ENCODE results near the gene HAUS8.
"Not testable (repeated sequence)": the region's sequence is repeated elsewhere in the genome, so short reads cannot be mapped to it uniquely, and the experiment has no call there.

The HAUS8 gene, protein sequence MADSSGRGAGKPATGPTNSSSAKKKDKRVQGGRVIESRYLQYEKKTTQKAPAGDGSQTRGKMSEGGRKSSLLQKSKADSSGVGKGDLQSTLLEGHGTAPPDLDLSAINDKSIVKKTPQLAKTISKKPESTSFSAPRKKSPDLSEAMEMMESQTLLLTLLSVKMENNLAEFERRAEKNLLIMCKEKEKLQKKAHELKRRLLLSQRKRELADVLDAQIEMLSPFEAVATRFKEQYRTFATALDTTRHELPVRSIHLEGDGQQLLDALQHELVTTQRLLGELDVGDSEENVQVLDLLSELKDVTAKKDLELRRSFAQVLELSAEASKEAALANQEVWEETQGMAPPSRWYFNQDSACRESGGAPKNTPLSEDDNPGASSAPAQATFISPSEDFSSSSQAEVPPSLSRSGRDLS

DNA sequence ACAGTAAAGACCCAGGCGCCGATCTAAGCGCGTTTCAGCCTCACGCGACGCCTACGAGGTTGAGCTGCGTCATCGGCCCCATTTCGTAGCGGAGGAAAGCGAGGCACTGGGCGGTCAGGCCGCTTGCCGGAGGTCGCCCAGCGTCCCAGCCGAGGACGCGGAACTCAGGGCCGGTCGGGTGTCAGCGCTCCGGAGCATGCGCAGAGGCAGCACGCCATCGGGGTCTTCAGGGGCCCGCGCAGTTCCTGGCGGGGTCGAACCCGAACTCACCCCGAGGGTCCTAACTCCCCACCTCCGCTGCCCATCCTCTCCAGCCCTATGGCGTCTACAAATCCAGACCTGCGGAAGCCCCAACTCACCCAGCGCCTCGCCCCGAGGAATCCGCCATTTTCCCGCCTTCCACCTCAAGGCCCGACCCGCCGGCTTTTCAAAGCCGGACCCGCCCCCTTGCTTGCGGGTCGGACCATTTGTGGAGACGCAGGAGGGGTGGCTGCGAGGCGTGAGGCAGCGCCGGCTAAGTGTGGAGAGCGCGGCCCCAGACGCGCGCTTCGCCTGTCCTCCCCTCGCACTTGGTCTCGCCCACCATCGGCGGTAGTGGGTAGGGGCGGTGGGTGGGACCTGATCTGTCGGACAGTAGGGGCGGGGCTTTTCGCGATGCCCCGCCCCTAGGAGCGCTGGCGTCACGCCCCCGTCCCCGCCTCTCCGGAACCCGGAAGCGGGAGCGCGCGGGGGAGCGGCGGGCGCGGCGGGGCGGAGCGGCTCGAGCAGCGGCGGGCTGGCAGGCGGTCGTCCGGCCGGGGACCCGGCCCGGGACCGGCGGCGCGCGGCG, at the start of gene HAUS8, which contains the start of gene MYO9B:
Gene HAUS8, minus strand, starts transcription at position 418 of the 829 bp plus-strand sequence. Its CDS starts 30 bp downstream, at position 388.
Gene MYO9B, plus strand, starts transcription at position 743 of the 829 bp plus-strand sequence. CDS start 25,941 bp downstream, outside the sequence.
- peak; percentile 99 to 100 for DNase-seq

DNA sequence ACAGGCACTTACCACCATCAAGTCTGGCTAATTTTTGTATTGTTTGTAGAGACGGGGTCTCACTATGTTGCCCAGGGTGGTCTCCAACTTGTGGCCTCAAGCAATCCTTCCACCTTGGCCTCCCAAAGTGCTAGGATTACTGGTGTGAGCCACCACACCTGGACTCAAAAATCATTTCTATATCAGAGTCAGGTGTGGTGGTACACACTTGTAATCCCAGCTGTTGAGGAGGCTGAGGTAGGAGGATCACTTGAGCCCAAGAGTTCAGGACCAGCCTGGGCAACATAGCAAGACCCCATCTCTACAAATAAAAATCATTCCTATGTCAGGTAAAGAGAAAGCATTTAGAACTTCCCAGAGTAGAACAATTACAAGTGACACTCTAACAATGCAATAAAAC, 48.8 kb upstream of the HAUS8 start:
- no peak for DNase-seq

DNA sequence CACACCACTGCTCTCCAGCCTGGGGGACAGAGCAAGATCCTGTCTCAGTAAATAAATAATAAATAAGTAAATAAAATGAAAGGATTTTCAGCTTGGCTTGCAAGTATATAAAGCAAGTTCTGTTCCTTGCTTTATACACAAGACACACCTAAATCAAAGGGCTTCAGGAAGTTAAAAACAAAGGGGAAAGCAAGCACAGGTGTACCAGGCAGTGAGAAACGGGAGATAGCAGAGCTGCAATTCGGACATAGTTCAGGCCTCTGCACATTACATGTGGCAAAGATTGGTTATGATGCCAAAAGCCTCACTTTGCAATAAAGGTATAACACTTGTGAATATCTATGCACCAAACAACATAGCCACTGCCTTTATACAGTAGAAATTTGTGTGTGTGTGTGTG, 47.8 kb upstream of the HAUS8 start:
- no peak for DNase-seq

DNA sequence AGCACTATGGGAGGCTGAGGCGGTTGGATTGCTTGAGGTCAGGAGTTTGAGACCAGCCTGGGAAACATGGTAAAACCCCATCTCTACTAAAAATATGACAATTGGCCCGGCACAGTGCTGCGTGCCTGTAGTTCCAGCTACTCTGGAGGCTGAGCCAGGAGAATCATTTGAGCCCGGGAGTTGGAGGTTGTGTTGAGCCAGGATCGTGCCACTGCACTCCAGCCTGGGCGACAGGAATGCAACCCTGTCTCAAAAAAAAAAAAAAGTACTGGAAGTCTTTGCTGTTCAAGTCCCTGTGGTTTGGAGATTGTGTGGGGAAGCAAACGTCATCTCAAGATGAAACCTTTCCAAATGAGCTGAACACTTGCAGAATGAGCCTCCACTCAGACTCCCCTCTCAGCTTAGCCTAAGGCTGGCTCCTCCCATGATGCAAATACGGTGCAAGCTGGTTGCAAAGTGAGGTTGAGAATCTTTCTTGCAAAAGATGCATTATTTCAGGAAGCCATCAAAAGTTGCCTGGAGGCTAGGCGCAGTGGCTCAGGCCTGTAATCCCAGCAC, 46.6 kb upstream of the HAUS8 start:
- peak in 1 of 2 donors; percentile 12 for DNase-seq

DNA sequence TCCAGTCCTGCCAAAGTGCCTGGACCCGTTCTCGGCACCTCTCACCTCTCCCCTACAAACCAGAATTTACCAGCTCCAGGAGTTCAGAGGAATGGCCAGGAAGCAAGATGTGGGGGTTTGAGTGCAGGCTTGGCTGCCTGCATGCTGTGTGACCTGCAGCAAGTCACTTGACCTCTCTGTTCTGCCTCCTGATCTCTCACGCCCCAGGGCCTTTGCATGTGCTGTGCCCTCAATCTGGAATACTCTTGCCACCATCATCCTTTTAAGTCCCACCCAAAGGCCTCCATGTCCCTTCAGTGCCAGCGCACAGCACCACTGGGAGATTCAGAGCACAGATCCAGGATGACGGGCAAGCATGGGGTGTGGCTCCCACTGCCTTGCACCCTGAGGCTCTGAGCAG, 43.7 kb upstream of the HAUS8 start:
- no peak for DNase-seq

DNA sequence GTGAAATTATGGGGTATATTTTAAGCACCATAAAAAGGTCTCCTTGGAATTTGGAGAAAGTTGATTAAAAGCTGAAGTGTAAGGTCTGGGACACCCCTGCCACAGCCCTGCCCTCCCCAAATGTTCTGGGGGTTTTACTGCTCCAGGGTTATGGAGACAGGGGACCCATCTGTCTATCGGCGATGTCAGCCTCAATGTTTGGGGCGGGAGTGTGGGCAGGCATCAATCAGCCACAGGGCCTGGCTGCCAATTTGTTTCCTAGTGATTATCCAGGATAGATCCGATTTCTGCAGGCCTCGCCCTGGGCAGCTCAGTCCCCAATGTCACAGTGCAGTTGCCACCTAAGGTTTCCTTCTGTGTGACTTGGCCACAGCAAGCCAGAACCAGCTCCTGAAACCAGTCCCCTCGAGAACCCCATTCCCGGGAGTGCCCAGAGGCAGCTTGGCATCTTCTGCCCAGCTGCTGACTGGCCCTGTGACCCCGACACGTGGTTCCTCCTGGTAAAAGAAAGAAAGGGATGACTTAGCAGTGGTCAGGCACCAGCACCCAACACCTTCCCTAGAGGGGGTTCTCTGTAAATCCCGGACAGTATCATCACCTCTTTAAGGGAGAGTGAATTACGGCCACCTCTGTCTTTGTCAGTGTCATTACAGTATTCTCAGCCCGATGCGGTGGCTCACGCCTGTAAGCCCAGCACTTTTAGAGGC, 41.9 kb upstream of the HAUS8 start:
- DNase-seq, result no peak

DNA sequence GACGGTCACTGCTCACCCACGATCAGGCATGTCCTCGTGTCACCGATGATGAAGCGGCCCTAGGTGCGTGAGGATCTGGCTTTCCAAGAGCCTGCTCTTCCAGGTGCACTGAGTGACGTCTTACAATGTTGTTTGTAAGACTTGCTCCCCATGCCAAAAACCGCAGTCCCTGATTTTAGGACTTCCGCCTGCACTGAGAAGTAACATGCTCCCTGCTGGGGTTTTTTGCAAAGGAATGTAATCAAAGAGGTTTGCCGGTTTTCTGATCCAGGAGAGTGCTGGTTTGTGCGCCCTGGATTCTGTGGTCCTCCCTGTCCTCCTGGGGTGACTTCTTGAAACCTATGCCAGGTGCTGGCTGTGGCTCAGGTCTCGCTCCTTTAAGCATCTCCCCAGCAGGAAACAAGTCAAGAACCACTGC, 39.2 kb upstream of the HAUS8 start:
- DNase-seq, result no peak

DNA sequence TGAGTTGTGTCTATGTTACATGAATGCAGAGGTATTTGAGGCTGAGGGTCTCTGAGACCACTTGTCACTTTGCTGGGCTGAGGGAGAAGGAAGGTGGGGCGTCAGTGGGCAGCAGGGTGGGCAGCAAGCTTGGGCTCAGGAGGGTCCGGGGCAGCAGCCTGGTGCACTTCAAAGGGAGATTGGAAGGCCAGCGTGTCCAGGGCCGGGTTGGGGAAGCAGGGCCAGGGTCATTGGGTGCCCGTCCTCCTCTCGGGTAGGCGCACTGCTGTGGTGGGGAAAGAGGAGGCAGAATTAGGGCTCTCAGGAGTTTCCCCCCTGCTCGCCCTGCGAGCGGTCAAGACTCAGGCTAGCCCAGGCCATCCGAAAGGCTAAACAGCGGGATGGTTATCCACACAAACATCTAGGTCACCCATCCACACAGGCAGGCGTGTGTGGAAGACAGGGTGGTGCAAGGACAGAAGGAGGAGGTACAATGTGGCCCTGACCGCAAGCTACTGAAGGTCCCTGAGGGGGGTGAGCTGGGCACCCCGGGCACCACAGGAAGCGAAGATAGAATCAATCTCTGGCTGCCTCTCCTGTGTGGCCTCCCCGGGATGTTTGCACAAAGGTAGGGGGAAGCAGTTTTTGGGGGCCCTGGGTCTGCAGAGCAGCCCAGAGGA, 38.0 kb upstream of the HAUS8 start:
- DNase-seq, result no peak

DNA sequence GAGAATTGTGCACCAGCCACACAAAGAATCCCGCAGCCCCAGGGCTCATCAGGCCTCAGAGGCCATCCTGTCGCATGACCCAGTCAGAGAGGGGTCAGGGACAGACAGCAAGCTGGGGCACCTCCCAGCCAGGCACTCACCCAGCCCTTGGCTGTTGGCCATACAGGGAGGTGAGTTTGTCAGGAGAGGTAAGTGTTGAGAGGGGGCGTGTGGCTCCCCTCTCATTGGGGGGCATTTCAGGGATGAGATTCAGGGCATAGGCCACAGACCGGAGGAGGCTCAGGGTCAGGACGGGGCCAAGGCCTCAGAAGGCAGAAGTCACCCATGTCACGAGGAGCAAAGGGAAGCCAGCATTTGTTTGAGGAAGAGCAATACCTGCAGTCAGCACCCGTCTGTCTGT, 37.4 kb upstream of the HAUS8 start:
- DNase-seq, result peak; percentile 58 to 59

DNA sequence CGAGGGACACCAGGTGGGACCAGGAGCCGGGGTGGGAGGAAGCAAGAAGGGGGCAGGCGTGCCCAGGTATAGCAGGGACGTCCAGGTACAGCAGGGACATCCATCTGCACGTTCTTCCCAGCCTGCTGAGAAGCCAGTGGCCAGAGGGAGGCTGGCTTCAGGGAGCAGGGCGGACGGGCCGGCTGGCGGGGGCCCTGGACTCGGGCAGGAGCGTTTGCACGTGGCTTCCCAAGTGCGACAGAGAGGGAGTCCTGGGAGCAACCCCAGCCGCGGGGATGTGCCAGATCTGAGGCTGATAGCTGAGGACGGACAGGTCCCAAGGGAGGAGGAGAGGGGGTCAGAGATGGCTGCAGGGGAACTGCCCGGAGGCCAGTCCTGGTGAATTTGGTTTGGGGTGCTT, 37.0 kb upstream of the HAUS8 start:
- DNase-seq, result no peak

DNA sequence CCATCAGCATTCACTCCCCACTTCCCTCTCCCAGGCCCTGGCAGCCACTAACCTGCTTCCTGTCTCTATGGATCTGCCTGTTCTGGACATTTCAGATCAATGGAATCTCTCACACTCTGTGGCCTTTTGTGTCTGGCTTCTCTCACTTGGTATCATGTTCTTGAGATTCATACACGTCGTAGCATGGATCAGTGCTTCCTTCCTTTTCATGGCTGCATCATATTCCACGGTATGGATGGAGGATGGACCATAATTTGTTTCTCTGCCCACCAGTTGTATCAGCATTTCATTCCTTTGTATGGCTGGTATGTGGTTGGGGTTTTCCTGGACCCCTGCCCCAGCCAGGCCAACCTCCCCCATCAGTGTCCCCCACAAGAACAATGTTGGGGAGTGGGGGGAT, 36.5 kb upstream of the HAUS8 start:
- no peak for DNase-seq

DNA sequence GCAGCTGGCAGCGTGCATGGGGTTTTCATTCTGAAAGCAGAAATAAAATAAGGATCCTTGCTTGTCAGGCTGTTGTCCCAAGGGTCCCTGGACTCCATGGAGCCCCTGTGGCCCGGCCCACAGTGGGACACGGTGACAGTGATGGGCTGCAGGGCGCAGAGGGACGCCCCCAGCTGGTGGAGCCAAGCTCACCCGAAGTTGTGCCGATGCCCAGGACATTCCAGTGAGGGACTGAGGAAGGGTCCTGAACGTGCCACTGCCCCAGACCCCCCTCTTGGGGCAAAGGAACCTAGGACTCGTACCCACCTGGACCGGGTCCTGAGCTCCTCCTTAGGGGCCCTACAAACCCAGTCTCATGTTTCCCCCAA, 35.3 kb upstream of the HAUS8 start:
- DNase-seq, result no peak

DNA sequence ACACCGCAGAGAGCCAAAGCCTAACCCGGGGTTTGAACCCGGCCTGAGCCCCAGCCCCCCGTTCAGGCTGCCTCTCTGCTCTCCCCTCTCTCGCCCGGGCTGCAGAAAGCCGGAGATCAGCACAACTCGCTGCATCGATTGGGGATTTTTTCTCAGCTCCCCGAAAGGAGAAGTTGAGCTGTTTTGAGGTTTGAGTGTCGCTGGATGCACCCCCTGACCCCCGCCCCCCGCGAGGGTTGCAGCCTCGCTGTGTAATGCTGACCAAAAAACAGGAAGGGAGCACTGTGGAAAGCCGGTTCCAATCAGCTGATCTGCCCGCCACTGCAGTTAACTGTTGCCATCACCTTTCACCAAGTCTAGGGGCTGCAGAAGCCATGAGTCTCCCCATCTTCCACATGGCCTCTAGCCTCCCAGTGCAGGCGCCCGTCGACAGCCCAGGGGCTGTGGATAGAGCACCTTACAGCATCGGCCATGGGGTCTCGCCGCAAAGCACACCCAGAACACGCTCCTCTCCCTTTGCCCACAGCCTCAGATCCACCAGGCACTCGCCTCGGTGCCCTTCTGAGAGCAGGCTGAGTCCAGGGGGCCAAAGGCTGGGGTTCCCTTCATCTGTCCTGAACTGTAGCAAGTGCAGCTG, 34.8 kb upstream of the HAUS8 start:
- peak; percentile 91 to 93 for DNase-seq

DNA sequence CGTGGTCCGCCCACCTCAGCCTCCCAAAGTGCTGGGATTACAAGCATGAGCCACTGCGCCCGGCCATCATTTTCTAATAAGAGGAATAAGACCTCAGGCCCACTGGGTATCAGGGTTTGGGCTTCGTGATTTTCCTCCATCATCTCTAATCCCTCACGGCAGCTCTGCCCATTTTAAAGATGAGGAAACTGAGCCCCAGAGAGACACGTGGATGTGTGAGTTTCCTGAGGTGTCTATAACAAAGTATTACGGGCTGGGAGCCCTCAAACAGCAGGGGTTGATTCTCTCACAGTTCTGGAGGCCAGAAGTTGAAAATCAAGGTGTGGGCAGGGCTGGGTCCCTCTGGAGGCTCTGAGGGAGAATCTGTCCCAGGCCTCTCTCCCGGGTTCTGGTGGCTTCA, 34.0 kb upstream of the HAUS8 start:
- DNase-seq, result no peak

DNA sequence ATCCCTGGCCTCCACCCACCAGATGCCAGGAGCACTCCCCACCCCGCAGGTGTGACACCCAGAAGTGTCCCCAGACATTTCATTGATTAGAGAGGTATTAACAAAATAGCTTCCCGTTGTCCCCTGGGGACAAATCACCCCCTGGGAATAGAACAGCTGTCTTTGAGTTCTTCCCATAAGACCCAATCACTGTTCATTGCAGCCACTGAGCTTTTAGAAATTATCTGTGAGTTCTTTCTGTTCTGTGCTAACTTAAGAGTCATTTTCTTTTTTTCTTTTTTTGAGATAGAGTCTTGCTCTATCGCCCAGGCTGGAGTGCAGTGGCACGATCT, 33.2 kb upstream of the HAUS8 start:
- DNase-seq, result no peak

DNA sequence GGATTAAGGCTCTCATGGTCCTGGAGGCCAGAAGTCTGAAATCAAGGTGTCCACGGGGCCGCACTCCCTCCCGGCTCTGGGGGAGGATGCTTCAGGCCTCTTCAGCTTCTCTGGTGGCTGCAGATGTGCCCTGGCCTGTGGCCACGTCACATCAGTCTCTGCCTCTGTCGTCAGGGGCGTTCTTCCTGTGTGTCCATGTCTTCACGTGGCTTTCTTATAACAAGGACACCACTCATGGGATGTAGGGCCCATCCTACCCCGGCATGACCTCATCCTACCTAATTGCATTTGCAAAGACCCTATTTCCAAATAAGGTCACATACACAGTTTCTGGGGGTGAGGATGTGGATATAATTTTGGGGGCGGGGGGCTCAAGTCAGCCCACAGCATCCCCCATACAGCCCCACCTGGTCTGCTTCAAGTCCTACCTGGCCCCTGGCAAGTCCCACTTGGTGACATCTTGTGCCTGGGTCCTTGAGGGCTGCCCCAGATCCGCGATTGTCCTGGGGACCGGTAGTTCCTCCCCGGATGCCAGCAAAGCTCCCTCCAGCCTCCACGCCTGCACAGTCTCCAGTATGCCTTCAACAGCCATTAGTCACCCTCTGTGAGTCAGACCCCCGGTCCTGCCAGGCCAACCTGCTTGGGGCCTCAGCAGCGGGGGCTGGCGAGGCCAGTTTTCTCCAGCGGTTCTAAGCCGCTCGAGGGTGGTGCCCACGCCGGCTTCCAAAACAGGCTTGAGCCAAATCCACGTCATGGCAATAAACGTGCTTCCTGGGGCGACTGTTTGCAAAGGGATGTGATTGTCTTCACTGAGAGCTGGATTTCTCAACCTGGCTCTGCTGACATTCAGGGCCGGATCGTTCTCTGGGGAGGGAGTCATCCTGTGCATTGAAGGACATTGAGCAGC, 32.5 kb upstream of the HAUS8 start:
- peak; percentile 88 to 99 for DNase-seq

DNA sequence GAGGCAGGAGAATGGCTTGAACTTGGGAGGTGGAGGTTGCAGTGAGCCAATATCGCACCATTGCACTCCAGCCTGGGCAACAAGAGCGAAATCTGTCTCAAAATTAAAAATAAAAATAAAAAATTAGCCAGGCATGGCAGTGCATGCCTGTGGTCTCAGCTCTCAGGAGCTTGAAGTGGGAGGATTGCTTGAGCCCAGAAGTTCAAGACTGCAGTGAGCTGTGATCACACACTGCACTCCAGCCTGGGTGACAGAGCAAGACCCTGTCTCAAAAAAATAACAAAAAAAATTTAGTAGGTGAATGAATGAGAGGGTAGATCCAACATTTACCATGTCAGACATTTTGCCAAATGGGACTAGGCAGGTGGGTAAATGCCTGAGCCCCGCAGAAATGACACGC, 31.7 kb upstream of the HAUS8 start:
- not testable (repeated sequence) for DNase-seq

DNA sequence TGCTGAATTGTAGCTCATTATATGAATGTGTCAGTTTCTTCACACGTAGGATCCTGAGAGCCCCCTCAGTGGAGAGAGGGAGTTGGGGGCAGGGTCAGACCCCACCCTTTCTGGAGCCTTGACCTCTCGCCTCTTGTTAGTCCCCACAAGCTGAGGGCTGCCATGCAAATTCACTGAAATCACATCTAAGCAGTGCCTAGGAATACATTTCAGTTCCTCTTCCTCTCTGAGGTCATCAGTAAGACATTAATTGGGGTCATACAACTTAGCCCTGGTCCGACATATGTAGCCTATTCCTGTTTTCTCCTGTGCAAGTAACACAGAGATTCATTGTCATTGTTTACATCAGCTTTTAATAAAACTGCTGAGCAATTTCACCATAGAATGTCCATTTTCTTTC, 30.3 kb upstream of the HAUS8 start:
- peak in 1 of 2 donors; percentile 44 for DNase-seq

DNA sequence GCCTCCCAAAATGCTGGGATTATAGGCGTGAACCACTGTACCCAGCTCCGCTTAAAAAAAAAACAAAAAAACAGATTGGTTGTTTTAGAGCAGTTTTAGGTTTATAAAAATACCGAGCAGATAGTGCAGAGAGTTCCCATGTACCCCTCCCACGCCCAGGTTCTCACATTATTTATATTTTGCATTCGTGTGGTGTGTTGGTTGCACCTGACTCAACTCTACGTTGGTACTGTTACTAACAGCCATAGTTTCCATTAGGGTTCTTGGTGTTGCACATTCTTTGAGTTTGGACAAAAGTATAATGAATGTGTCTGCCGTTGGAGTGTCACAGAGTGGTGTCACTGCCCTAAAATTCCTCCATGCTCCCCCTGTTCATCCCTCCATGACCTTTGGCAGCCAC, 29.4 kb upstream of the HAUS8 start:
- no peak for DNase-seq

DNA sequence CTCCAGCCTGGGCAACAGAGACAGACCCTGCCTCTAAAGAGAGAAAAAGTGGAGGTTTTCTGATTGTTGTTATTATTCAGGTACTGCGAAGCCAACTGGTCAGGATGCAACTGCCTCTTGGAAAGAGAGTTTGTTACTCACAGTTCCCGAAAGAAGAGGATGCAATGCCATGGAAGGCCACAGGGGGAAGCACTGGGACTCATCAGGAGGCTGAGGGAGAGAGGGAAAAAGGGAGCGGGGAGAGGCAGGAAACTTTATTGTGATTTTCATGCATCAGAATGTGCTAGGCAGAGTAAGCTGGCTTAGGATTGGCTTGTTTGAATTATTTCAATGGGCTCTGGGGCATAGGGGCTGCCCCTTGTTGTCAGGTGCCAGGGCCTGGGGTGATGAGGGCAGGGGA, 27.9 kb upstream of the HAUS8 start:
- peak in 1 of 2 donors; percentile 78 for DNase-seq

Data from inflammatory macrophage treated with lipopolysaccharide for 1 hour (primary cell).